NCI-H1048 (cell line): Measurements from ENCODE around the gene TOX2.

ENCODE experiments used
- DNase-seq: peaks from one replicate; lab custom pipeline; 2025; lab: John Stamatoyannopoulos, UW

Gene TOX2

GRCh38 chr20:43999848-44000247, 85.2 kb downstream of the TOX2 start:
- no peak for DNase-seq

- DNase-seq: no peak
Observed at GRCh38 chr20:44001667-44002596, 87.3 kb downstream of the TOX2 start.

GRCh38 chr20:44002861-44003260, 88.2 kb downstream of the TOX2 start:
- no peak for DNase-seq

- no peak for DNase-seq
Observed at GRCh38 chr20:44003609-44004008, 89.0 kb downstream of the TOX2 start.

- DNase-seq: no peak
Observed at GRCh38 chr20:44004306-44004915, 89.8 kb downstream of the TOX2 start.

GRCh38 chr20:44005661-44006060, 91.0 kb downstream of the TOX2 start:
- no peak for DNase-seq

- no peak for DNase-seq
Observed at GRCh38 chr20:44006126-44006525, 91.5 kb downstream of the TOX2 start.

- DNase-seq: no peak
Observed at GRCh38 chr20:44006578-44006977, 91.9 kb downstream of the TOX2 start.

GRCh38 chr20:44008806-44009678, 94.4 kb downstream of the TOX2 start:
- DNase-seq: no peak

GRCh38 chr20:44009679-44009992, 95.0 kb downstream of the TOX2 start:
- no peak for DNase-seq

GRCh38 chr20:44010162-44010704, 95.6 kb downstream of the TOX2 start:
- no peak for DNase-seq

- DNase-seq: no peak
Observed at GRCh38 chr20:44011251-44011940, 96.7 kb downstream of the TOX2 start.

- no peak for DNase-seq
Observed at GRCh38 chr20:44012466-44013226, 98.0 kb downstream of the TOX2 start.

GRCh38 chr20:44014807-44015732, 100.4 kb downstream of the TOX2 start:
- no peak for DNase-seq

GRCh38 chr20:44015733-44016103, 101.1 kb downstream of the TOX2 start:
- no peak for DNase-seq

- DNase-seq: no peak
Observed at GRCh38 chr20:44016525-44016924, 101.9 kb downstream of the TOX2 start.

- DNase-seq: no peak
Observed at GRCh38 chr20:44017211-44017610, 102.6 kb downstream of the TOX2 start.

- DNase-seq: no peak
Observed at GRCh38 chr20:44017905-44018258, 103.2 kb downstream of the TOX2 start.

- DNase-seq: no peak
Observed at GRCh38 chr20:44018259-44018941, 103.7 kb downstream of the TOX2 start.
